ENCODE data around the gene TTC8.
"Not testable (repeated sequence)": the region's sequence is repeated elsewhere in the genome, so short reads cannot be mapped to it uniquely, and the experiment has no call there.

Gene TTC8

GRCh38 chr14:88848571-88848970, 24.1 kb downstream of the TTC8 start:
- TF ChIP-seq, protein P1, sequence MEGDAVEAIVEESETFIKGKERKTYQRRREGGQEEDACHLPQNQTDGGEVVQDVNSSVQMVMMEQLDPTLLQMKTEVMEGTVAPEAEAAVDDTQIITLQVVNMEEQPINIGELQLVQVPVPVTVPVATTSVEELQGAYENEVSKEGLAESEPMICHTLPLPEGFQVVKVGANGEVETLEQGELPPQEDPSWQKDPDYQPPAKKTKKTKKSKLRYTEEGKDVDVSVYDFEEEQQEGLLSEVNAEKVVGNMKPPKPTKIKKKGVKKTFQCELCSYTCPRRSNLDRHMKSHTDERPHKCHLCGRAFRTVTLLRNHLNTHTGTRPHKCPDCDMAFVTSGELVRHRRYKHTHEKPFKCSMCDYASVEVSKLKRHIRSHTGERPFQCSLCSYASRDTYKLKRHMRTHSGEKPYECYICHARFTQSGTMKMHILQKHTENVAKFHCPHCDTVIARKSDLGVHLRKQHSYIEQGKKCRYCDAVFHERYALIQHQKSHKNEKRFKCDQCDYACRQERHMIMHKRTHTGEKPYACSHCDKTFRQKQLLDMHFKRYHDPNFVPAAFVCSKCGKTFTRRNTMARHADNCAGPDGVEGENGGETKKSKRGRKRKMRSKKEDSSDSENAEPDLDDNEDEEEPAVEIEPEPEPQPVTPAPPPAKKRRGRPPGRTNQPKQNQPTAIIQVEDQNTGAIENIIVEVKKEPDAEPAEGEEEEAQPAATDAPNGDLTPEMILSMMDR (IDR thresholded peaks at IDR 0.05; ENCODE audit: low read depth, low read length, missing control alignments) = no peak
- no peak for DNase-seq (ENCODE audit: low read depth)
- H3K4me3 ChIP-seq (ENCODE audit: low read depth, low read length) = no peak overlapping the region

GRCh38 chr14:88849716-88850115, 25.3 kb downstream of the TTC8 start:
- TF ChIP-seq, protein P1 (IDR thresholded peaks at IDR 0.05; ENCODE audit: low read depth, low read length, missing control alignments) = no peak
- H3K4me3 ChIP-seq (ENCODE audit: low read depth, low read length) = no peak overlapping the region
- no peak for DNase-seq (ENCODE audit: low read depth)

GRCh38 chr14:88851587-88851986, 27.1 kb downstream of the TTC8 start:
- H3K4me3 ChIP-seq (ENCODE audit: low read depth, low read length) = no peak overlapping the region
- TF ChIP-seq, protein P1 (IDR thresholded peaks at IDR 0.05; ENCODE audit: low read depth, low read length, missing control alignments) = no peak
- DNase-seq (ENCODE audit: low read depth) = no peak

- no peak for DNase-seq (ENCODE audit: low read depth)
- TF ChIP-seq, protein P1 (IDR thresholded peaks at IDR 0.05; ENCODE audit: low read depth, low read length, missing control alignments) = no peak
- H3K4me3 ChIP-seq (ENCODE audit: low read depth, low read length) = no peak overlapping the region
Observed at GRCh38 chr14:88852632-88853031, 28.2 kb downstream of the TTC8 start.

GRCh38 chr14:88853129-88853528, 28.7 kb downstream of the TTC8 start:
- TF ChIP-seq, protein P1 (IDR thresholded peaks at IDR 0.05; ENCODE audit: low read depth, low read length, missing control alignments) = no peak
- no peak for DNase-seq (ENCODE audit: low read depth)
- no peak overlapping the region for H3K4me3 ChIP-seq (ENCODE audit: low read depth, low read length)

DNA sequence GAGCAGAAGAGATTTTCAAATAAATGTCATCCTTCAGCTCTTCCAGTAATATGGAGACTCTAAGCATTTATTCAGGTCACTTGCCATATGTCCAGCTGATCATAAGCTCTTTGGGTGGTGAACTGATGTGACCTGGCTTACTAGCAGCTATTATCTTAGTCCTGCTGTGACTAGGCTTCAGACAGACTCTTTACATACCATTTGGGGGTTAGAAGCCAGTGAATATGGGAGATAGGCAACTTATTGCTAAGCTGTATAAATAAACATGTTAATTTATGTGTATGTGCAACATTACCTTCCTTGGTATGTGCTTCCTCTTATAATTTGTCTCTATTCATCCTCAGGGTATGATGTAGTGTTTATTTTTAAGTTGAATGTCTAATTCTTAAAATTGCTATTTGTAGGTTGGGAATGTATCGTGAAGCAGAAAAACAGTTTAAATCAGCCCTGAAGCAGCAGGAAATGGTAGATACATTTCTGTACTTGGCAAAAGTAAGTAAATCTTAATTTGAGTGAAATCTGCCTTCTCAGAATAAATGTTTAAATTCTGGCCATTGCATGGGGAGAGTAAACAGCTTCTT, 32.4 kb downstream of the TTC8 start:
- TF ChIP-seq, protein P1 (IDR thresholded peaks at IDR 0.05; ENCODE audit: low read depth, low read length, missing control alignments) = no peak
- no peak overlapping the region for H3K4me3 ChIP-seq (ENCODE audit: low read depth, low read length)
- DNase-seq (ENCODE audit: low read depth) = no peak

DNA sequence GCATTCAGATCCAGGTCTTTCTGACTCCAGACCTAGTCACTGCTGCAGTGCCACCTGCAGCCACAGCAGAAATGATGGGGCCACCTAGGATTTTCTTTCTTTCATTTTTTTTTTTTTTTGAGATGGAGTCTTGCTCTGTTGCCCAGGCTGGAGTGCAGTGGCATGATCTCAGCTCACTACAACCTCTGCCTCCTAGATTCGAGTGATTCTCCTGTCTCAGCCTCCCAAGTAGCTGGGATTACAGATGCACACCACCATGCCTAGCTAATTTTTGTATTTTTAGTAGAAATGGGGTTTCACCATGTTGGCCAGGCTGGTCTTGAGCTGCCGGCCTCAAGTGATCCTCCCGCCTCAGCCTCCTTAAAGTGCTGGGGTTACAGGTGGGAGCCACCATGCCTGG, 33.4 kb downstream of the TTC8 start:
- not testable (repeated sequence) for DNase-seq (ENCODE audit: low read depth); H3K4me3 ChIP-seq (ENCODE audit: low read depth, low read length)

- DNase-seq (ENCODE audit: low read depth); H3K4me3 ChIP-seq (ENCODE audit: low read depth, low read length): not testable (repeated sequence)
Observed at GRCh38 chr14:88859118-88859517, 34.7 kb downstream of the TTC8 start.

Data from GM12864 (cell line).